Esophagus squamous epithelium (tissue), 4 donors: ENCODE data around the gene LPAR1.

ENCODE experiments used
- CTCF ChIP-seq, 6 experiments: fragments of 450-650 bp in 4 of 6; fragments of 200-600 bp in 2 of 6; sonication (generic) in 2 of 6; IDR thresholded peaks; one replicate each; pipeline ENCODE4 v1.5.1; 2016 to 2019; ENCODE audit warnings: antibody characterized with exemption in 6 of 6, mild to moderate bottlenecking in 4 of 6, moderate library complexity in 4 of 6
- POLR2A ChIP-seq, 4 donors: fragments of 450-650 bp; IDR thresholded peaks; one replicate each; pipeline ENCODE4 v1.6.1; 2017; ENCODE audit warnings: antibody characterized with exemption in 4 of 4, mild to moderate bottlenecking in 4 of 4, moderate library complexity in 3 of 4

GRCh38 chr9:111064160-111064837 is 26.0 kb upstream of the LPAR1 start:
- TF ChIP-seq CTCF (IDR thresholded peaks at IDR 0.05): no peak
- TF ChIP-seq POLR2A (IDR thresholded peaks at IDR 0.05): no peak
